K562 (cell line): ENCODE measurements around the gene FAM149B1. TPM values are rescaled to one million over a fixed set of nuclear protein-coding genes. Genes with fewer than 3 reads are reported as not detected.

Experiments used
- CBFB ChIP-seq: sonication (generic); formaldehyde crosslinking; IDR thresholded peaks from 2 replicates; pipeline ENCODE4 v1.4.0; 2020; ENCODE audit warnings: mild to moderate bottlenecking, missing genetic modification reagents
- CBX5 ChIP-seq: IDR thresholded peaks from 2 replicates; pipeline ENCODE4 v1.6.1; 2014; ENCODE audit warnings: low read depth, borderline replicate concordance
- CHD2 ChIP-seq: IDR thresholded peaks from 2 replicates; pipeline ENCODE4 v1.6.1; 2011; ENCODE audit warnings: low read depth, low read length
- EHMT2 ChIP-seq: fragments of 450-650 bp; IDR thresholded peaks from 2 replicates; pipeline ENCODE4 v1.6.1; 2018; ENCODE audit warnings: antibody characterized with exemption
- ETV1 ChIP-seq: fragments of 450-650 bp; conservative IDR thresholded peaks from 2 replicates; pipeline ENCODE4 v1.6.1; 2016; ENCODE audit warnings: missing genetic modification characterization, control low read depth, low read depth, missing compliant biosample characterization
- EZH2 ChIP-seq: IDR thresholded peaks from 2 replicates; pipeline ENCODE4 v1.6.1; 2012; ENCODE audit warnings: low read depth, mild to moderate bottlenecking, inconsistent platforms, low read length, borderline replicate concordance
- HES1 ChIP-seq: fragments of 450-650 bp; IDR thresholded peaks from 2 replicates; pipeline ENCODE4 v1.6.1; 2016; ENCODE audit warnings: low read depth, mild to moderate bottlenecking, moderate library complexity
- NFIX ChIP-seq: fragments of 250-450 bp; sonication (Bioruptor Pico); IDR thresholded peaks from 2 replicates; pipeline ENCODE4 v1.4.0; 2020; ENCODE audit warnings: low read depth, mild to moderate bottlenecking, moderate library complexity
- PHF8 ChIP-seq: fragments of 200-600 bp; sonication (generic); IDR thresholded peaks from 2 replicates; pipeline ENCODE4 v1.6.1; 2012; ENCODE audit warnings: mixed run types, mild to moderate bottlenecking, inconsistent platforms, low read length, moderate library complexity, borderline replicate concordance
- PRMT5 ChIP-seq: sonication (generic); formaldehyde crosslinking; IDR thresholded peaks from 2 replicates; pipeline ENCODE4 v1.5.0; 2020; ENCODE audit warnings: missing genetic modification reagents
- RCOR1 ChIP-seq, 2 experiments: IDR thresholded peaks; 2 replicates each; pipeline ENCODE4 v1.6.1; 2012; ENCODE audit warnings: low read depth in 2 of 2, low read length in 2 of 2, borderline replicate concordance in 1 of 2, improper control_type of control experiment in 1 of 2
- SIN3B ChIP-seq: fragments of 450-650 bp; IDR thresholded peaks from 2 replicates; pipeline ENCODE4 v1.6.1; 2017; ENCODE audit warnings: low read depth, mild to moderate bottlenecking, moderate library complexity
- SMARCE1 ChIP-seq: fragments of 450-650 bp; IDR thresholded peaks from 2 replicates; pipeline ENCODE4 v1.7.1; 2016; ENCODE audit warnings: mild to moderate bottlenecking
- SUPT5H ChIP-seq: fragments of 450-650 bp; IDR thresholded peaks from 2 replicates; pipeline ENCODE4 v1.6.1; 2016
- ZBTB34 ChIP-seq: fragments of 250-450 bp; sonication (Bioruptor Pico); IDR thresholded peaks from 2 replicates; pipeline ENCODE4 v1.8.0; 2021; ENCODE audit warnings: mild to moderate bottlenecking, moderate library complexity
- ZBTB7A ChIP-seq: IDR thresholded peaks from 2 replicates; pipeline ENCODE4 v1.6.1; 2011; ENCODE audit warnings: low read depth, mild to moderate bottlenecking, low read length, moderate library complexity, borderline replicate concordance; ENCODE audit not compliant: control insufficient read depth
- ZFP36 ChIP-seq: fragments of 150-350 bp; IDR thresholded peaks from 2 replicates; pipeline ENCODE4 v1.6.1; 2018; ENCODE audit warnings: low read length, low read depth; ENCODE audit not compliant: partially characterized antibody
- ZNF12 ChIP-seq: sonication (generic); formaldehyde crosslinking; IDR thresholded peaks from 2 replicates; pipeline ENCODE4 v1.4.0; 2020; ENCODE audit warnings: mild to moderate bottlenecking, missing genetic modification reagents
- ZNF232 ChIP-seq: sonication (generic); formaldehyde crosslinking; IDR thresholded peaks from 2 replicates; pipeline ENCODE4 v1.8.0; 2022; ENCODE audit warnings: mild to moderate bottlenecking, missing genetic modification reagents
- ZNF398 ChIP-seq: fragments of 250-450 bp; sonication (Bioruptor Pico); IDR thresholded peaks from 2 replicates; pipeline ENCODE4 v1.8.0; 2021; ENCODE audit warnings: moderate library complexity, mild to moderate bottlenecking, inconsistent platforms
- ZNF41 ChIP-seq: fragments of 250-450 bp; sonication (Bioruptor Pico); conservative IDR thresholded peaks from 2 replicates; pipeline ENCODE4 v1.4.0; 2020; ENCODE audit warnings: mild to moderate bottlenecking
- ZNF551 ChIP-seq: fragments of 250-450 bp; sonication (Bioruptor Pico); IDR thresholded peaks from 2 replicates; pipeline ENCODE4 v1.5.0; 2021; ENCODE audit warnings: mild to moderate bottlenecking, moderate library complexity
- ZNF644 ChIP-seq: fragments of 200-800 bp; sonication (Bioruptor generic); IDR thresholded peaks from 2 replicates; pipeline ENCODE4 v1.6.1; 2016; ENCODE audit warnings: low read depth, missing genetic modification characterization, missing compliant biosample characterization
- ZNF655 ChIP-seq: fragments of 250-450 bp; sonication (Bioruptor Pico); IDR thresholded peaks from 2 replicates; pipeline ENCODE4 v1.5.0; 2021
- ZNF76 ChIP-seq: fragments of 250-450 bp; sonication (Bioruptor Pico); IDR thresholded peaks from 2 replicates; pipeline ENCODE4 v1.4.0; 2020; ENCODE audit warnings: mild to moderate bottlenecking, moderate library complexity, borderline replicate concordance
- polyA plus RNA-seq, 8 experiments: library from polyadenylated mRNA; depleted of rRNA in 4 of 8; stranded (reverse) in 5 of 8; unstranded in 3 of 8; fragments of >200 nt; fragmentation: Nextera tagmentation in 2 of 8; fragmentation: Illumina TruSeq in 1 of 8; extraction: Ambion mirVana in 2 of 8; extraction: Trizol in 1 of 8; gene quantifications; 2 replicates each; pipeline versions ENCODE4 v1.2.1 to v1.2.3, GENCODE V29; 2011 to 2014; ENCODE audit warnings: inconsistent platforms in 1 of 8, missing spikeins in 1 of 8
- total RNA-seq, 7 experiments: library from RNA; depleted of rRNA in 6 of 7; stranded (reverse); fragments of >200 nt in 6 of 7; fragmentation: Illumina TruSeq in 2 of 7; extraction: Trizol in 2 of 7; gene quantifications; 2 replicates each; pipeline versions ENCODE4 v1.2.1 to v1.2.3, GENCODE V29; 2011 to 2021; ENCODE audit warnings: low replicate concordance in 1 of 7

FAM149B1 gene
- total and polyA plus RNA-seq, 9 of the 15 experiments (the other 6 are each of a cell fraction or from before 2014, with no cell fraction given): 4.2 to 18.5 (median 9.3) TPM

- TF ChIP-seq SMARCE1 (peak; percentile 37; the same call in 1 of the 2 replicates), ZNF41 (CRISPR knock-in tag) (no peak; the same call in 1 of the 2 replicates), ZNF12 (peak; percentile 69; the same call in 1 of the 2 replicates), RCOR1 (IDR thresholded peaks at IDR 0.05; ENCODE audit: borderline replicate concordance in 1 of 2, low read depth in 2 of 2, low read length in 2 of 2) (peak in 1 of 2 experiments; percentile 39; a peak in 3 of 4 replicates), SIN3B (peak; percentile 98), CHD2 (peak; percentile 48; the same call in 1 of the 2 replicates), CBFB (CRISPR knock-in tag) (no peak), EZH2 (no peak), ZBTB7A (peak; percentile 92), NFIX (no peak), ZNF232 (CRISPR knock-in tag) (no peak), SUPT5H (peak; percentile 98), HES1 (no peak), ZFP36 (peak; percentile 27), ZNF655 (CRISPR knock-in tag) (no peak), CBX5 (no peak), ZNF398 (CRISPR knock-in tag) (no peak), ETV1 (tag) (peak; percentile 90), PHF8 (peak; percentile 99), ZNF76 (no peak), ZBTB34 (CRISPR knock-in tag) (no peak), PRMT5 (no peak), EHMT2 (peak; percentile 33; the same call in 1 of the 2 replicates), ZNF644 (tag) (no peak), ZNF551 (CRISPR knock-in tag) (no peak)
Observed at GRCh38 chr10:73167783-73168464, at the start of gene FAM149B1, which contains the start of gene ECD (continued).
